GM12878 (cell line): Measurements from ENCODE around the gene KCNMB2. TPM values are rescaled to one million over a fixed set of nuclear protein-coding genes. Genes with fewer than 3 reads are reported as not detected.

Experiments
- BMI1 ChIP-seq: fragments of 450-650 bp; IDR thresholded peaks from 2 replicates; pipeline ENCODE4 v1.6.1; 2016; ENCODE audit warnings: mild to moderate bottlenecking, moderate library complexity, borderline replicate concordance
- CBFB ChIP-seq: IDR thresholded peaks from 2 replicates; pipeline ENCODE4 v1.6.1; 2016; ENCODE audit warnings: antibody characterized with exemption, low read depth
- CHD1 ChIP-seq: IDR thresholded peaks from 2 replicates; pipeline ENCODE4 v1.6.1; 2012; ENCODE audit warnings: low read depth, low read length, improper control_type of control experiment
- CHD2 ChIP-seq: IDR thresholded peaks from 2 replicates; pipeline ENCODE4 v1.6.1; 2011; ENCODE audit warnings: low read depth, low read length, improper control_type of control experiment, borderline replicate concordance
- CREB1 ChIP-seq: IDR thresholded peaks from 2 replicates; pipeline ENCODE4 v1.6.1; 2012; ENCODE audit warnings: low read depth, mild to moderate bottlenecking, inconsistent platforms
- GABPA ChIP-seq: IDR thresholded peaks from 2 replicates; pipeline ENCODE4 v1.6.1; 2014; ENCODE audit warnings: antibody characterized with exemption, low read depth, mild to moderate bottlenecking, inconsistent platforms
- NR2F1 ChIP-seq: fragments of 450-650 bp; conservative IDR thresholded peaks from 2 replicates; pipeline ENCODE4 v1.6.1; 2017; ENCODE audit warnings: mild to moderate bottlenecking
- NRF1 ChIP-seq: conservative IDR thresholded peaks from 2 replicates; pipeline ENCODE4 v1.6.1; 2011; ENCODE audit warnings: mild to moderate bottlenecking, low read depth, low read length, improper control_type of control experiment
- PML ChIP-seq: IDR thresholded peaks from 2 replicates; pipeline ENCODE4 v1.6.1; 2012; ENCODE audit warnings: low read length, inconsistent platforms
- POLR2AphosphoS2 ChIP-seq: IDR thresholded peaks from 2 replicates; pipeline ENCODE4 v1.6.1; 2011; ENCODE audit warnings: low read depth, mild to moderate bottlenecking, low read length, improper control_type of control experiment, moderate library complexity
- RFX5 ChIP-seq: IDR thresholded peaks from 2 replicates; pipeline ENCODE4 v1.6.1; 2011; ENCODE audit warnings: low read depth, low read length, improper control_type of control experiment
- SMAD5 ChIP-seq: IDR thresholded peaks from 2 replicates; pipeline ENCODE4 v1.6.1; 2016; ENCODE audit warnings: antibody characterized with exemption, low read depth
- SMARCA5 ChIP-seq: fragments of 450-650 bp; IDR thresholded peaks from 2 replicates; pipeline ENCODE4 v1.6.1; 2017; ENCODE audit warnings: mild to moderate bottlenecking
- SREBF1 ChIP-seq: IDR thresholded peaks from 2 replicates; pipeline ENCODE4 v1.6.1; 2012; ENCODE audit warnings: mild to moderate bottlenecking, low read length
- ZBED1 ChIP-seq: IDR thresholded peaks from 2 replicates; pipeline ENCODE4 v1.6.1; 2016; ENCODE audit warnings: borderline replicate concordance
- ZNF274 ChIP-seq: IDR thresholded peaks from one replicate; pipeline ENCODE4 v1.8.0; 2011; ENCODE audit not compliant: insufficient read length, insufficient read depth
- polyA plus RNA-seq, 11 experiments: library from polyadenylated mRNA; depleted of rRNA in 4 of 11; unstranded in 6 of 11; stranded (reverse) in 5 of 11; fragments of >200 nt; fragmentation: Nextera tagmentation in 4 of 11; fragmentation: Illumina TruSeq in 1 of 11; extraction: Ambion mirVana in 4 of 11; extraction: Trizol in 1 of 11; gene quantifications; 1 replicate in 1 of 11; 2 replicates in 10 of 11; pipeline versions ENCODE4 v1.2.1 to v1.2.3, GENCODE V29; 2011 to 2016; ENCODE audit warnings: inconsistent platforms in 2 of 11, missing spikeins in 2 of 11, low read depth in 1 of 11
- total RNA-seq, 4 experiments: library from RNA; depleted of rRNA in 3 of 4; stranded (reverse); fragments of >200 nt in 3 of 4; fragmentation: Illumina TruSeq in 1 of 4; extraction: Trizol in 1 of 4; gene quantifications; 2 replicates each; pipeline versions ENCODE4 v1.2.1 to v1.2.3, GENCODE V29; 2013 to 2021
- TF ChIP-seq, protein P1 (sequence below): fragments of 450-650 bp; IDR thresholded peaks from 2 replicates; pipeline ENCODE4 v1.6.1; 2017; ENCODE audit warnings: mild to moderate bottlenecking
- TF ChIP-seq, protein P2 (sequence below): IDR thresholded peaks from 2 replicates; pipeline ENCODE4 v1.6.1; 2011; ENCODE audit warnings: borderline replicate concordance, low read depth, mild to moderate bottlenecking, moderate library complexity, low read length; ENCODE audit not compliant: insufficient read depth, poor library complexity, severe bottlenecking
- TF ChIP-seq, protein P3 (sequence below): fragments of 450-650 bp; formaldehyde crosslinking; IDR thresholded peaks from 2 replicates; pipeline ENCODE4 v1.4.0; 2020; ENCODE audit warnings: mild to moderate bottlenecking, moderate library complexity
- TF ChIP-seq, protein P4 (sequence below): IDR thresholded peaks from 2 replicates; pipeline ENCODE4 v1.6.1; 2012; ENCODE audit warnings: mild to moderate bottlenecking, low read depth, low read length

Gene KCNMB2
- total and polyA plus RNA-seq, 10 of the 15 experiments (the other 5 are each of a cell fraction or from before 2014, with no cell fraction given), result 0.22 to 18.8 (median 11.0) TPM

DNA sequence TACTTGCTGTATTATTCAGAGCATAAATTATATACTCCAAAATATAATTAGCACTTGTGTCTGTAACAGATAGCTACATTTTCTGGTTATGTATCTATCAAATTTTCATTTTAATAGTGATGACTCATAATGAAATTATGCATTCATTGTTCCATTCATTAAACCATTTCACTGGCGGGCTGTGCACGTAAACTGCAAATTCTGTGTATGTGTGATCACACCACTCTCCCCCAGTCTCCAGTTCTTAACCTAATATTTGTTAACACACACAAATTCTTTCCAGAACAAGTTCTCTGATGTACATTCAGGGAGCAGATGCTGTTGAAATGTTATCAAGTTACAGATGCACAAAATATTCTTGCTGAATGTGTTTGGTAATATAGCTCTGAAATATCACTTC is 3.8 kb upstream of the KCNMB2 start (continued):
- TF ChIP-seq CHD2 (peak; percentile 62; the same call in 1 of the 2 replicates), SMARCA5 (0 out of 2 replicates have a peak, but pooled peaks have one; percentile 1), BMI1 (peak; percentile 74), PML (0 out of 2 replicates have a peak, but pooled peaks have one; percentile 51), ZBED1 (peak; percentile 71; the same call in 1 of the 2 replicates), POLR2AphosphoS2 (no peak), NRF1 (no peak), NR2F1 (peak; percentile 51; the same call in 1 of the 2 replicates), SMAD5 (0 out of 2 replicates have a peak, but pooled peaks have one; percentile 43), ZNF274 (no peak), CBFB (no peak), CHD1 (no peak), SREBF1 (peak; percentile 44; the same call in 1 of the 2 replicates), CREB1 (peak; percentile 4; the same call in 1 of the 2 replicates), RFX5 (no peak), GABPA (peak; percentile 58; the same call in 1 of the 2 replicates)
- TF ChIP-seq, protein P1, sequence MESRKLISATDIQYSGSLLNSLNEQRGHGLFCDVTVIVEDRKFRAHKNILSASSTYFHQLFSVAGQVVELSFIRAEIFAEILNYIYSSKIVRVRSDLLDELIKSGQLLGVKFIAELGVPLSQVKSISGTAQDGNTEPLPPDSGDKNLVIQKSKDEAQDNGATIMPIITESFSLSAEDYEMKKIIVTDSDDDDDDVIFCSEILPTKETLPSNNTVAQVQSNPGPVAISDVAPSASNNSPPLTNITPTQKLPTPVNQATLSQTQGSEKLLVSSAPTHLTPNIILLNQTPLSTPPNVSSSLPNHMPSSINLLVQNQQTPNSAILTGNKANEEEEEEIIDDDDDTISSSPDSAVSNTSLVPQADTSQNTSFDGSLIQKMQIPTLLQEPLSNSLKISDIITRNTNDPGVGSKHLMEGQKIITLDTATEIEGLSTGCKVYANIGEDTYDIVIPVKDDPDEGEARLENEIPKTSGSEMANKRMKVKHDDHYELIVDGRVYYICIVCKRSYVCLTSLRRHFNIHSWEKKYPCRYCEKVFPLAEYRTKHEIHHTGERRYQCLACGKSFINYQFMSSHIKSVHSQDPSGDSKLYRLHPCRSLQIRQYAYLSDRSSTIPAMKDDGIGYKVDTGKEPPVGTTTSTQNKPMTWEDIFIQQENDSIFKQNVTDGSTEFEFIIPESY, result no peak
- TF ChIP-seq, protein P2, sequence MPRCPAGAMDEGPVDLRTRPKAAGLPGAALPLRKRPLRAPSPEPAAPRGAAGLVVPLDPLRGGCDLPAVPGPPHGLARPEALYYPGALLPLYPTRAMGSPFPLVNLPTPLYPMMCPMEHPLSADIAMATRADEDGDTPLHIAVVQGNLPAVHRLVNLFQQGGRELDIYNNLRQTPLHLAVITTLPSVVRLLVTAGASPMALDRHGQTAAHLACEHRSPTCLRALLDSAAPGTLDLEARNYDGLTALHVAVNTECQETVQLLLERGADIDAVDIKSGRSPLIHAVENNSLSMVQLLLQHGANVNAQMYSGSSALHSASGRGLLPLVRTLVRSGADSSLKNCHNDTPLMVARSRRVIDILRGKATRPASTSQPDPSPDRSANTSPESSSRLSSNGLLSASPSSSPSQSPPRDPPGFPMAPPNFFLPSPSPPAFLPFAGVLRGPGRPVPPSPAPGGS, result no peak
- TF ChIP-seq, protein P3, sequence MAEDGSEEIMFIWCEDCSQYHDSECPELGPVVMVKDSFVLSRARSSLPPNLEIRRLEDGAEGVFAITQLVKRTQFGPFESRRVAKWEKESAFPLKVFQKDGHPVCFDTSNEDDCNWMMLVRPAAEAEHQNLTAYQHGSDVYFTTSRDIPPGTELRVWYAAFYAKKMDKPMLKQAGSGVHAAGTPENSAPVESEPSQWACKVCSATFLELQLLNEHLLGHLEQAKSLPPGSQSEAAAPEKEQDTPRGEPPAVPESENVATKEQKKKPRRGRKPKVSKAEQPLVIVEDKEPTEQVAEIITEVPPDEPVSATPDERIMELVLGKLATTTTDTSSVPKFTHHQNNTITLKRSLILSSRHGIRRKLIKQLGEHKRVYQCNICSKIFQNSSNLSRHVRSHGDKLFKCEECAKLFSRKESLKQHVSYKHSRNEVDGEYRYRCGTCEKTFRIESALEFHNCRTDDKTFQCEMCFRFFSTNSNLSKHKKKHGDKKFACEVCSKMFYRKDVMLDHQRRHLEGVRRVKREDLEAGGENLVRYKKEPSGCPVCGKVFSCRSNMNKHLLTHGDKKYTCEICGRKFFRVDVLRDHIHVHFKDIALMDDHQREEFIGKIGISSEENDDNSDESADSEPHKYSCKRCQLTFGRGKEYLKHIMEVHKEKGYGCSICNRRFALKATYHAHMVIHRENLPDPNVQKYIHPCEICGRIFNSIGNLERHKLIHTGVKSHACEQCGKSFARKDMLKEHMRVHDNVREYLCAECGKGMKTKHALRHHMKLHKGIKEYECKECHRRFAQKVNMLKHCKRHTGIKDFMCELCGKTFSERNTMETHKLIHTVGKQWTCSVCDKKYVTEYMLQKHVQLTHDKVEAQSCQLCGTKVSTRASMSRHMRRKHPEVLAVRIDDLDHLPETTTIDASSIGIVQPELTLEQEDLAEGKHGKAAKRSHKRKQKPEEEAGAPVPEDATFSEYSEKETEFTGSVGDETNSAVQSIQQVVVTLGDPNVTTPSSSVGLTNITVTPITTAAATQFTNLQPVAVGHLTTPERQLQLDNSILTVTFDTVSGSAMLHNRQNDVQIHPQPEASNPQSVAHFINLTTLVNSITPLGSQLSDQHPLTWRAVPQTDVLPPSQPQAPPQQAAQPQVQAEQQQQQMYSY, result no peak
- TF ChIP-seq, protein P4, sequence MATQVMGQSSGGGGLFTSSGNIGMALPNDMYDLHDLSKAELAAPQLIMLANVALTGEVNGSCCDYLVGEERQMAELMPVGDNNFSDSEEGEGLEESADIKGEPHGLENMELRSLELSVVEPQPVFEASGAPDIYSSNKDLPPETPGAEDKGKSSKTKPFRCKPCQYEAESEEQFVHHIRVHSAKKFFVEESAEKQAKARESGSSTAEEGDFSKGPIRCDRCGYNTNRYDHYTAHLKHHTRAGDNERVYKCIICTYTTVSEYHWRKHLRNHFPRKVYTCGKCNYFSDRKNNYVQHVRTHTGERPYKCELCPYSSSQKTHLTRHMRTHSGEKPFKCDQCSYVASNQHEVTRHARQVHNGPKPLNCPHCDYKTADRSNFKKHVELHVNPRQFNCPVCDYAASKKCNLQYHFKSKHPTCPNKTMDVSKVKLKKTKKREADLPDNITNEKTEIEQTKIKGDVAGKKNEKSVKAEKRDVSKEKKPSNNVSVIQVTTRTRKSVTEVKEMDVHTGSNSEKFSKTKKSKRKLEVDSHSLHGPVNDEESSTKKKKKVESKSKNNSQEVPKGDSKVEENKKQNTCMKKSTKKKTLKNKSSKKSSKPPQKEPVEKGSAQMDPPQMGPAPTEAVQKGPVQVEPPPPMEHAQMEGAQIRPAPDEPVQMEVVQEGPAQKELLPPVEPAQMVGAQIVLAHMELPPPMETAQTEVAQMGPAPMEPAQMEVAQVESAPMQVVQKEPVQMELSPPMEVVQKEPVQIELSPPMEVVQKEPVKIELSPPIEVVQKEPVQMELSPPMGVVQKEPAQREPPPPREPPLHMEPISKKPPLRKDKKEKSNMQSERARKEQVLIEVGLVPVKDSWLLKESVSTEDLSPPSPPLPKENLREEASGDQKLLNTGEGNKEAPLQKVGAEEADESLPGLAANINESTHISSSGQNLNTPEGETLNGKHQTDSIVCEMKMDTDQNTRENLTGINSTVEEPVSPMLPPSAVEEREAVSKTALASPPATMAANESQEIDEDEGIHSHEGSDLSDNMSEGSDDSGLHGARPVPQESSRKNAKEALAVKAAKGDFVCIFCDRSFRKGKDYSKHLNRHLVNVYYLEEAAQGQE, result no peak
